ENCODE measurements around the gene ENTPD7.

Gene ENTPD7

DNA sequence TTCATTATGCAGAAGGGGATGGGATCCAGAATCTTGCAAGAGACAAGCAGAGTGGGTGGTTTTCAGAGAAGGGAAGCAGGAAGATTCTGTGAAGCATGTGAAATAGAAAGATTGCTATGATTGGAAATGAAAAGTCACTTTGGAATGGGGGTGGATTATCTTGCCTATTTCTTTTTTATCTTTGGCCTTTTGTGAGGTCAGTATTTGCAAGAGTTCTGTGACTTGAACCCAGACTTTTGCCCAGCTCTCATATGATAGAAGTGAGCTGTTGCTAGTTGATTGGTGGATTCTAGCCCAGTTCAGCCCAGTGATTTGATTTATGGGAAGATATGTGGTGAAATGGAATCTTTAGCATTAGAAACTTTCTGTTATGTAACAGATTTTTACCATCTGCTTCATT, 17.1 kb downstream of the ENTPD7 start:
- no peaks in the 10 kb centered on the region for H3K79me2 ChIP-seq (ENCODE audit: insufficient read depth, low read length)
- no peak overlapping the region for H3K4me3 ChIP-seq (ENCODE audit: low read depth in 1 of 2, low read length in 2 of 2)
- H3K9me3 ChIP-seq (ENCODE audit: insufficient read depth, low read length, severe bottlenecking): no peaks in the 10 kb centered on the region
- no peak for ATAC-seq (ENCODE audit: insufficient read depth, low read depth)
- H3K4me2 ChIP-seq (ENCODE audit: insufficient read depth, low read length): no peak overlapping the region
- no peaks in the 10 kb centered on the region for H3K36me3 ChIP-seq (ENCODE audit: insufficient read depth, low read length)
- no peak overlapping the region for H3K9ac ChIP-seq (ENCODE audit: low read depth, low read length)
- no peak overlapping the region for H3K27ac ChIP-seq (ENCODE audit: low read length)
- no peaks in the 10 kb centered on the region for H3K27me3 ChIP-seq (ENCODE audit: insufficient read depth, low read length, poor library complexity)
- no peak for TF ChIP-seq EZH2 (IDR thresholded peaks at IDR 0.05; ENCODE audit: borderline replicate concordance, low read depth, low read length, severe bottlenecking)
- TF ChIP-seq, protein P1, sequence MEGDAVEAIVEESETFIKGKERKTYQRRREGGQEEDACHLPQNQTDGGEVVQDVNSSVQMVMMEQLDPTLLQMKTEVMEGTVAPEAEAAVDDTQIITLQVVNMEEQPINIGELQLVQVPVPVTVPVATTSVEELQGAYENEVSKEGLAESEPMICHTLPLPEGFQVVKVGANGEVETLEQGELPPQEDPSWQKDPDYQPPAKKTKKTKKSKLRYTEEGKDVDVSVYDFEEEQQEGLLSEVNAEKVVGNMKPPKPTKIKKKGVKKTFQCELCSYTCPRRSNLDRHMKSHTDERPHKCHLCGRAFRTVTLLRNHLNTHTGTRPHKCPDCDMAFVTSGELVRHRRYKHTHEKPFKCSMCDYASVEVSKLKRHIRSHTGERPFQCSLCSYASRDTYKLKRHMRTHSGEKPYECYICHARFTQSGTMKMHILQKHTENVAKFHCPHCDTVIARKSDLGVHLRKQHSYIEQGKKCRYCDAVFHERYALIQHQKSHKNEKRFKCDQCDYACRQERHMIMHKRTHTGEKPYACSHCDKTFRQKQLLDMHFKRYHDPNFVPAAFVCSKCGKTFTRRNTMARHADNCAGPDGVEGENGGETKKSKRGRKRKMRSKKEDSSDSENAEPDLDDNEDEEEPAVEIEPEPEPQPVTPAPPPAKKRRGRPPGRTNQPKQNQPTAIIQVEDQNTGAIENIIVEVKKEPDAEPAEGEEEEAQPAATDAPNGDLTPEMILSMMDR (IDR thresholded peaks at IDR 0.05; ENCODE audit: borderline replicate concordance, extremely low read depth, low read length, poor library complexity, severe bottlenecking): no peak
- no peaks in the 10 kb centered on the region for H3K4me1 ChIP-seq (ENCODE audit: insufficient read depth, low read length)
- no peak overlapping the region for H2AFZ ChIP-seq (ENCODE audit: low read depth, low read length)
- H4K20me1 ChIP-seq (ENCODE audit: insufficient read depth, low read length): no peaks in the 10 kb centered on the region
- no peak for DNase-seq

DNA sequence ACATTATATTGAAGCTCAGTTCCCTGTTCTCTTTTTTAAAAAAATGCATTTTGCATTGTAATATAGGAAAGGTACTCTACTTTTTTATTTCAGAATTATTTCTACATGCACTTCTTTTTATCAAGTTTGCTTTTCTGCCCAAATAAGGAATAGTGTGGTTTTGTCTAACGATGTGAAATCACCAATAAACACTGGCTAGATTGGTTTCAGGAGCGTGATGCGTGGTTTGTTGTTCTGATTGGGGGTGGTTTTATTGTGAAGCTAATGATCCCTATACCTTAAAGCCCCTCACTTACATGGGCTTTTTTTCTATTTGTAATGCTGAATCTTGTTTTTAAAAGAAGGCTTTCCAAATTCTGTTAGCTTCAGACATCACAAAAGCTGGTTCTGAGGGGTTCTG, 17.6 kb downstream of the ENTPD7 start:
- Histone ChIP-seq H3K36me3 (ENCODE audit: insufficient read depth, low read length) (no peaks in the 10 kb centered on the region), H3K4me3 (ENCODE audit: low read depth in 1 of 2, low read length in 2 of 2) (no peak overlapping the region), H3K27me3 (ENCODE audit: insufficient read depth, low read length, poor library complexity) (no peaks in the 10 kb centered on the region), H3K9ac (ENCODE audit: low read depth, low read length) (no peak overlapping the region), H4K20me1 (ENCODE audit: insufficient read depth, low read length) (no peaks in the 10 kb centered on the region), H3K79me2 (ENCODE audit: insufficient read depth, low read length) (no peaks in the 10 kb centered on the region), H3K4me1 (ENCODE audit: insufficient read depth, low read length) (no peaks in the 10 kb centered on the region), H3K9me3 (ENCODE audit: insufficient read depth, low read length, severe bottlenecking) (no peaks in the 10 kb centered on the region), H2AFZ (ENCODE audit: low read depth, low read length) (no peak overlapping the region), H3K4me2 (ENCODE audit: insufficient read depth, low read length) (no peak overlapping the region), H3K27ac (ENCODE audit: low read length) (no peak overlapping the region)
- TF ChIP-seq, protein P1 (IDR thresholded peaks at IDR 0.05; ENCODE audit: borderline replicate concordance, extremely low read depth, low read length, poor library complexity, severe bottlenecking): no peak
- no peak for TF ChIP-seq EZH2 (IDR thresholded peaks at IDR 0.05; ENCODE audit: borderline replicate concordance, low read depth, low read length, severe bottlenecking)
- no peak for ATAC-seq (ENCODE audit: insufficient read depth, low read depth)
- DNase-seq: no peak

DNA sequence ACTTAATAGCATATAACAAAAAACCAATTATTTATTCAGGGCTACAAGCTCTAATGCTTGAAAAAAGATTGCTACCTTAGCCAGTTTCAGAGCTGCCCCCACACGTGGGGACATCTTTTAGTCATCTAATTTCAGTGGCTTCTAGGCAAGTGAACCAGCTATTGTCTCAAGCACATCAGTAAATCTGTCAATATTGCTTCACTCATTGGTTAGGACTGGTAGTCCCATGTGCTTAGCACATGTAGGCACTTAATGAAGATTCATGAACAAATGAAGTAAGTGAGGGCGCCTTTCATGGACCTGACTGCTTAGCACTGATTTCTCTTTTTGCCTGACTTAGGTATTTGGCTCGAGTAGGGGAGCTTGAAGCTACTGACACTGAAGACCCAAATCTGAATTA, 19.6 kb downstream of the ENTPD7 start:
- Histone ChIP-seq H3K4me1 (ENCODE audit: insufficient read depth, low read length) (no peaks in the 10 kb centered on the region), H2AFZ (ENCODE audit: low read depth, low read length) (no peak overlapping the region), H3K4me2 (ENCODE audit: insufficient read depth, low read length) (no peak overlapping the region), H3K9ac (ENCODE audit: low read depth, low read length) (no peak overlapping the region), H3K27me3 (ENCODE audit: insufficient read depth, low read length, poor library complexity) (no peaks in the 10 kb centered on the region), H3K4me3 (ENCODE audit: low read depth in 1 of 2, low read length in 2 of 2) (no peak overlapping the region), H3K79me2 (ENCODE audit: insufficient read depth, low read length) (no peaks in the 10 kb centered on the region), H4K20me1 (ENCODE audit: insufficient read depth, low read length) (no peaks in the 10 kb centered on the region), H3K9me3 (ENCODE audit: insufficient read depth, low read length, severe bottlenecking) (no peaks in the 10 kb centered on the region), H3K36me3 (ENCODE audit: insufficient read depth, low read length) (no peaks in the 10 kb centered on the region), H3K27ac (ENCODE audit: low read length) (no peak overlapping the region)
- no peak for DNase-seq
- ATAC-seq (ENCODE audit: insufficient read depth, low read depth): no peak
- TF ChIP-seq, protein P1 (IDR thresholded peaks at IDR 0.05; ENCODE audit: borderline replicate concordance, extremely low read depth, low read length, poor library complexity, severe bottlenecking): no peak
- no peak for TF ChIP-seq EZH2 (IDR thresholded peaks at IDR 0.05; ENCODE audit: borderline replicate concordance, low read depth, low read length, severe bottlenecking)

DNA sequence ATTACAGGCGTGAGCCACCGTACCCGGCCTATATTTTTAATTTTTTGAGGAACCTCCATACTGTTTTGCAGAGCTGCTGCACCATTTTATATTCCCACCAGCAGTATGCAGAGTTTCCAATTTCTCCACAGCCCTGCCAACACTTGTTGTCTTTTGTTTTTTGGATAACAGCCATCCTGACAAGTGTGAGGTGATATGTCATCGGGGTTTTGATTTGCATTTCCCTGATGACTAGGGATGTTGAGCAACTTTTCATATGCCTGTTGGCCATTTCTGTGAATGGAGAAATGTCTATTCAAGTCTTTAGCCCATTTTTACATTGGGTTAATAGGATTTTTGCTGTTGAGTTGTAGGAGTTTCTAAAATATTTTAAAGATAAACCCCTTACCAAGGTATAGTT, 22.2 kb downstream of the ENTPD7 start:
- Histone ChIP-seq H3K4me2 (ENCODE audit: insufficient read depth, low read length) (no peak overlapping the region), H3K4me3 (ENCODE audit: low read depth in 1 of 2, low read length in 2 of 2) (no peak overlapping the region), H3K4me1 (ENCODE audit: insufficient read depth, low read length) (no peaks in the 10 kb centered on the region), H3K27me3 (ENCODE audit: insufficient read depth, low read length, poor library complexity) (peaks cover 3% of the 10 kb centered on the region), H3K27ac (ENCODE audit: low read length) (no peak overlapping the region), H3K9me3 (ENCODE audit: insufficient read depth, low read length, severe bottlenecking) (no peaks in the 10 kb centered on the region), H2AFZ (ENCODE audit: low read depth, low read length) (no peak overlapping the region), H4K20me1 (ENCODE audit: insufficient read depth, low read length) (no peaks in the 10 kb centered on the region), H3K79me2 (ENCODE audit: insufficient read depth, low read length) (no peaks in the 10 kb centered on the region), H3K36me3 (ENCODE audit: insufficient read depth, low read length) (no peaks in the 10 kb centered on the region), H3K9ac (ENCODE audit: low read depth, low read length) (no peak overlapping the region)
- no peak for ATAC-seq (ENCODE audit: insufficient read depth, low read depth)
- no peak for TF ChIP-seq EZH2 (IDR thresholded peaks at IDR 0.05; ENCODE audit: borderline replicate concordance, low read depth, low read length, severe bottlenecking)
- TF ChIP-seq, protein P1 (IDR thresholded peaks at IDR 0.05; ENCODE audit: borderline replicate concordance, extremely low read depth, low read length, poor library complexity, severe bottlenecking): no peak
- DNase-seq: no peak
